K562 (cell line): ENCODE data around the gene DGCR6L. TPM values are rescaled to one million over a fixed set of nuclear protein-coding genes. Genes with fewer than 3 reads are reported as not detected.
A peak's percentile ranks its signal among the peaks of the same experiment; 100 is the strongest.

Experiments
- CC2D1A ChIP-seq: fragments of 450-650 bp; IDR thresholded peaks from 2 replicates; pipeline ENCODE4 v1.6.1; 2017; ENCODE audit warnings: mild to moderate bottlenecking
- CHD4 ChIP-seq: fragments of 200-600 bp; sonication (generic); IDR thresholded peaks from 3 replicates; pipeline ENCODE4 v1.6.1; 2012; ENCODE audit warnings: low read depth, mild to moderate bottlenecking, mixed read lengths, low read length, inconsistent platforms; ENCODE audit not compliant: insufficient read depth, insufficient replicate concordance, poor library complexity, severe bottlenecking
- FOS ChIP-seq: IDR thresholded peaks from 3 replicates; pipeline ENCODE4 v1.6.1; 2011; ENCODE audit not compliant: insufficient read length; ENCODE audit errors: extremely low read depth
- FOSL1 ChIP-seq: fragments of 200-800 bp; sonication (Bioruptor generic); conservative IDR thresholded peaks from 2 replicates; pipeline ENCODE4 v1.6.1; 2016; ENCODE audit warnings: missing genetic modification characterization, missing compliant biosample characterization
- FOXJ3 ChIP-seq: sonication (generic); formaldehyde crosslinking; IDR thresholded peaks from 2 replicates; pipeline ENCODE4 v1.4.0; 2020; ENCODE audit warnings: mild to moderate bottlenecking, missing genetic modification reagents
- HMGN3 ChIP-seq: IDR thresholded peaks from 2 replicates; pipeline ENCODE4 v1.6.1; 2011; ENCODE audit warnings: borderline replicate concordance, low read depth, mild to moderate bottlenecking, mixed read lengths, low read length; ENCODE audit not compliant: insufficient read length; ENCODE audit errors: extremely low read depth
- MIER1 ChIP-seq: fragments of 450-650 bp; IDR thresholded peaks from 2 replicates; pipeline ENCODE4 v1.6.1; 2016; ENCODE audit warnings: antibody characterized with exemption, mild to moderate bottlenecking, low read depth
- PTBP1 ChIP-seq: fragments of 200-400 bp; formaldehyde crosslinking; IDR thresholded peaks from 2 replicates; pipeline ENCODE4 v1.6.1; 2017; ENCODE audit warnings: low read depth, low read length
- RBM22 ChIP-seq: fragments of 200-400 bp; formaldehyde crosslinking; IDR thresholded peaks from 2 replicates; pipeline ENCODE4 v1.6.1; 2018; ENCODE audit warnings: low read length, low read depth; ENCODE audit not compliant: poor library complexity, severe bottlenecking
- ZNF589 ChIP-seq: fragments of 200-800 bp; sonication (Bioruptor generic); IDR thresholded peaks from 2 replicates; pipeline ENCODE4 v1.6.1; 2016; ENCODE audit warnings: low read depth, missing genetic modification characterization, missing compliant biosample characterization
- polyA plus RNA-seq, 8 experiments: library from polyadenylated mRNA; depleted of rRNA in 4 of 8; stranded (reverse) in 5 of 8; unstranded in 3 of 8; fragments of >200 nt; fragmentation: Nextera tagmentation in 2 of 8; fragmentation: Illumina TruSeq in 1 of 8; extraction: Ambion mirVana in 2 of 8; extraction: Trizol in 1 of 8; gene quantifications; 2 replicates each; pipeline versions ENCODE4 v1.2.1 to v1.2.3, GENCODE V29; 2011 to 2014; ENCODE audit warnings: inconsistent platforms in 1 of 8, missing spikeins in 1 of 8
- total RNA-seq, 7 experiments: library from RNA; depleted of rRNA in 6 of 7; stranded (reverse); fragments of >200 nt in 6 of 7; fragmentation: Illumina TruSeq in 2 of 7; extraction: Trizol in 2 of 7; gene quantifications; 2 replicates each; pipeline versions ENCODE4 v1.2.1 to v1.2.3, GENCODE V29; 2011 to 2021; ENCODE audit warnings: low replicate concordance in 1 of 7
- TF ChIP-seq, protein P1 (sequence below), 2 experiments: IDR thresholded peaks; 2 replicates each; pipeline ENCODE4 v1.6.1; 2012; ENCODE audit warnings: improper control_type of control experiment in 2 of 2, low read depth in 2 of 2, low read length in 2 of 2, borderline replicate concordance in 1 of 2
- TF ChIP-seq, protein P2 (sequence below): IDR thresholded peaks from 2 replicates; pipeline ENCODE4 v1.6.1; 2016; ENCODE audit warnings: missing genetic modification characterization, missing compliant biosample characterization
- TF ChIP-seq, protein P3 (sequence below): sonication (generic); formaldehyde crosslinking; IDR thresholded peaks from 2 replicates; pipeline ENCODE4 v1.4.0; 2020; ENCODE audit warnings: mild to moderate bottlenecking, missing genetic modification reagents
- TF ChIP-seq, protein P4 (sequence below): fragments of 450-650 bp; formaldehyde crosslinking; IDR thresholded peaks from 2 replicates; pipeline ENCODE4 v1.4.0; 2022; ENCODE audit warnings: missing genetic modification characterization
- TF ChIP-seq, protein P5 (sequence below): sonication (generic); formaldehyde crosslinking; IDR thresholded peaks from 2 replicates; pipeline ENCODE4 v1.8.0; 2022; ENCODE audit warnings: mild to moderate bottlenecking, missing genetic modification reagents, borderline replicate concordance

DGCR6L gene
- total and polyA plus RNA-seq, 9 of the 15 experiments (the other 6 are each of a cell fraction or from before 2014, with no cell fraction given): 3.6 to 151 (median 51.0) TPM

DNA sequence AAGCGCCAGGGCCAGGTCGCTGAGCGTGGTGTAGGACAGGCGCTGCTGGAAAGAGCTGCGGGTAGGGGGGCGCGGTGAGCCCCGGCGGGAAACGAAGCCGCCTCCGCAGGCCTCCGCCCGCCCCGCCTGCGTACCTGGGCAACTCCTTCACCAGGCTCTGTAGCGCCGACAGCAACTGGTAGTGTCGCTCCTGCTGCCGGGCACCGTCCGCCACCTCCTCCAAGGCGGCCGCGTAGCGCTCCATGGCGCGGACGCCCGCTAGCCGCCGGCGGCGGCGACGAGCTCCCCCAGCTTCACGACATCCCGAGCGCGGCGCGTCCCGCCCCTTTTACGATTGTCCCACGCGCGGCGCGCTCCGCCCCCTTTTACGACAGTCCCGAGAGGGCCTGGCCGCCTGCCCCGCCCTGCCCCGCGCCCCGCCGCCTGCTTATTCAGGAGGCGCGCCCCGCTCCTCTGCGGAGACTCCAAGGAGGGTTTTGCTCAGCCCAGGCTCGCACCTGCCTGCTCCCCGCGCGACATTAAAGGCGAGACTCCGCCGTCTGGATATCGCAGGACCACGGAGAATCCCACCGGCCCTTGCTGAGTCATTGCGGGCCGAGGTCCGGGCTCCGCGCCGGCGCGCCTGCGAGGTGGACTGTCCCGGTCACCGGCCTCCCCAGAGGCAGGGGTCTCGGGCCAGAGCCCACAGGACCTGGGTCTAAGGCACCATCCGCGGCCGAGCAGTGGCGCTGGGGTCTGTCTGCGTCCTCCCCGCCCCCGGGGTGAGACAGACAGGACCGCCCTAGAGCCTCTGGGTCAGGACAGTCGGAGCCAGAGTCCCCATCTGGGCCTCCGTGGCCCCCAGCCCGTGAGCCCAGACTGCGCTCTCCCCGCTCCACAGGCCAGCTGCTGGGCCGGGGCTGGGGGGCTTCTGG lies at the start of gene DGCR6L (continued):
- TF ChIP-seq, protein P1, sequence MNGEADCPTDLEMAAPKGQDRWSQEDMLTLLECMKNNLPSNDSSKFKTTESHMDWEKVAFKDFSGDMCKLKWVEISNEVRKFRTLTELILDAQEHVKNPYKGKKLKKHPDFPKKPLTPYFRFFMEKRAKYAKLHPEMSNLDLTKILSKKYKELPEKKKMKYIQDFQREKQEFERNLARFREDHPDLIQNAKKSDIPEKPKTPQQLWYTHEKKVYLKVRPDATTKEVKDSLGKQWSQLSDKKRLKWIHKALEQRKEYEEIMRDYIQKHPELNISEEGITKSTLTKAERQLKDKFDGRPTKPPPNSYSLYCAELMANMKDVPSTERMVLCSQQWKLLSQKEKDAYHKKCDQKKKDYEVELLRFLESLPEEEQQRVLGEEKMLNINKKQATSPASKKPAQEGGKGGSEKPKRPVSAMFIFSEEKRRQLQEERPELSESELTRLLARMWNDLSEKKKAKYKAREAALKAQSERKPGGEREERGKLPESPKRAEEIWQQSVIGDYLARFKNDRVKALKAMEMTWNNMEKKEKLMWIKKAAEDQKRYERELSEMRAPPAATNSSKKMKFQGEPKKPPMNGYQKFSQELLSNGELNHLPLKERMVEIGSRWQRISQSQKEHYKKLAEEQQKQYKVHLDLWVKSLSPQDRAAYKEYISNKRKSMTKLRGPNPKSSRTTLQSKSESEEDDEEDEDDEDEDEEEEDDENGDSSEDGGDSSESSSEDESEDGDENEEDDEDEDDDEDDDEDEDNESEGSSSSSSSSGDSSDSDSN (IDR thresholded peaks at IDR 0.05; ENCODE audit: borderline replicate concordance in 1 of 2, low read depth in 2 of 2, low read length in 2 of 2): peak; percentile 83 to 95; a peak in 3 of 4 replicates
- TF ChIP-seq, protein P2, sequence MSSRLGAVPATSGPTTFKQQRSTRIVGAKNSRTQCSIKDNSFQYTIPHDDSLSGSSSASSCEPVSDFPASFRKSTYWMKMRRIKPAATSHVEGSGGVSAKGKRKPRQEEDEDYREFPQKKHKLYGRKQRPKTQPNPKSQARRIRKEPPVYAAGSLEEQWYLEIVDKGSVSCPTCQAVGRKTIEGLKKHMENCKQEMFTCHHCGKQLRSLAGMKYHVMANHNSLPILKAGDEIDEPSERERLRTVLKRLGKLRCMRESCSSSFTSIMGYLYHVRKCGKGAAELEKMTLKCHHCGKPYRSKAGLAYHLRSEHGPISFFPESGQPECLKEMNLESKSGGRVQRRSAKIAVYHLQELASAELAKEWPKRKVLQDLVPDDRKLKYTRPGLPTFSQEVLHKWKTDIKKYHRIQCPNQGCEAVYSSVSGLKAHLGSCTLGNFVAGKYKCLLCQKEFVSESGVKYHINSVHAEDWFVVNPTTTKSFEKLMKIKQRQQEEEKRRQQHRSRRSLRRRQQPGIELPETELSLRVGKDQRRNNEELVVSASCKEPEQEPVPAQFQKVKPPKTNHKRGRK (tag): no peak
- TF ChIP-seq FOXJ3 (CRISPR knock-in tag) (no peak), MIER1 (peak; percentile 80; the same call in 1 of the 2 replicates), ZNF589 (CRISPR knock-in tag) (no peak), CHD4 (no peak), RBM22 (no peak), PTBP1 (0 out of 2 replicates have a peak, but pooled peaks have one; percentile 44), FOSL1 (tag) (peak; percentile 73), HMGN3 (peak; percentile 98), CC2D1A (no peak; the same call in 1 of the 2 replicates), FOS (no peak)
- TF ChIP-seq, protein P3, sequence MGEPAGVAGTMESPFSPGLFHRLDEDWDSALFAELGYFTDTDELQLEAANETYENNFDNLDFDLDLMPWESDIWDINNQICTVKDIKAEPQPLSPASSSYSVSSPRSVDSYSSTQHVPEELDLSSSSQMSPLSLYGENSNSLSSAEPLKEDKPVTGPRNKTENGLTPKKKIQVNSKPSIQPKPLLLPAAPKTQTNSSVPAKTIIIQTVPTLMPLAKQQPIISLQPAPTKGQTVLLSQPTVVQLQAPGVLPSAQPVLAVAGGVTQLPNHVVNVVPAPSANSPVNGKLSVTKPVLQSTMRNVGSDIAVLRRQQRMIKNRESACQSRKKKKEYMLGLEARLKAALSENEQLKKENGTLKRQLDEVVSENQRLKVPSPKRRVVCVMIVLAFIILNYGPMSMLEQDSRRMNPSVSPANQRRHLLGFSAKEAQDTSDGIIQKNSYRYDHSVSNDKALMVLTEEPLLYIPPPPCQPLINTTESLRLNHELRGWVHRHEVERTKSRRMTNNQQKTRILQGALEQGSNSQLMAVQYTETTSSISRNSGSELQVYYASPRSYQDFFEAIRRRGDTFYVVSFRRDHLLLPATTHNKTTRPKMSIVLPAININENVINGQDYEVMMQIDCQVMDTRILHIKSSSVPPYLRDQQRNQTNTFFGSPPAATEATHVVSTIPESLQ (CRISPR knock-in tag): peak; percentile 71; the same call in 1 of the 2 replicates
- TF ChIP-seq, protein P4, sequence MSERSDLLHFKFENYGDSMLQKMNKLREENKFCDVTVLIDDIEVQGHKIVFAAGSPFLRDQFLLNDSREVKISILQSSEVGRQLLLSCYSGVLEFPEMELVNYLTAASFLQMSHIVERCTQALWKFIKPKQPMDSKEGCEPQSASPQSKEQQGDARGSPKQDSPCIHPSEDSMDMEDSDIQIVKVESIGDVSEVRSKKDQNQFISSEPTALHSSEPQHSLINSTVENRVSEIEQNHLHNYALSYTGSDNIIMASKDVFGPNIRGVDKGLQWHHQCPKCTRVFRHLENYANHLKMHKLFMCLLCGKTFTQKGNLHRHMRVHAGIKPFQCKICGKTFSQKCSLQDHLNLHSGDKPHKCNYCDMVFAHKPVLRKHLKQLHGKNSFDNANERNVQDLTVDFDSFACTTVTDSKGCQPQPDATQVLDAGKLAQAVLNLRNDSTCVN (CRISPR knock-in tag): peak; percentile 92
- TF ChIP-seq, protein P5, sequence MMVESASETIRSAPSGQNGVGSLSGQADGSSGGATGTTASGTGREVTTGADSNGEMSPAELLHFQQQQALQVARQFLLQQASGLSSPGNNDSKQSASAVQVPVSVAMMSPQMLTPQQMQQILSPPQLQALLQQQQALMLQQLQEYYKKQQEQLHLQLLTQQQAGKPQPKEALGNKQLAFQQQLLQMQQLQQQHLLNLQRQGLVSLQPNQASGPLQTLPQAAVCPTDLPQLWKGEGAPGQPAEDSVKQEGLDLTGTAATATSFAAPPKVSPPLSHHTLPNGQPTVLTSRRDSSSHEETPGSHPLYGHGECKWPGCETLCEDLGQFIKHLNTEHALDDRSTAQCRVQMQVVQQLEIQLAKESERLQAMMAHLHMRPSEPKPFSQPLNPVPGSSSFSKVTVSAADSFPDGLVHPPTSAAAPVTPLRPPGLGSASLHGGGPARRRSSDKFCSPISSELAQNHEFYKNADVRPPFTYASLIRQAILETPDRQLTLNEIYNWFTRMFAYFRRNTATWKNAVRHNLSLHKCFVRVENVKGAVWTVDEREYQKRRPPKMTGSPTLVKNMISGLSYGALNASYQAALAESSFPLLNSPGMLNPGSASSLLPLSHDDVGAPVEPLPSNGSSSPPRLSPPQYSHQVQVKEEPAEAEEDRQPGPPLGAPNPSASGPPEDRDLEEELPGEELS (CRISPR knock-in tag): peak; percentile 95; the same call in 1 of the 2 replicates
